ENCODE measurements around the gene SLC6A6.

DNA sequence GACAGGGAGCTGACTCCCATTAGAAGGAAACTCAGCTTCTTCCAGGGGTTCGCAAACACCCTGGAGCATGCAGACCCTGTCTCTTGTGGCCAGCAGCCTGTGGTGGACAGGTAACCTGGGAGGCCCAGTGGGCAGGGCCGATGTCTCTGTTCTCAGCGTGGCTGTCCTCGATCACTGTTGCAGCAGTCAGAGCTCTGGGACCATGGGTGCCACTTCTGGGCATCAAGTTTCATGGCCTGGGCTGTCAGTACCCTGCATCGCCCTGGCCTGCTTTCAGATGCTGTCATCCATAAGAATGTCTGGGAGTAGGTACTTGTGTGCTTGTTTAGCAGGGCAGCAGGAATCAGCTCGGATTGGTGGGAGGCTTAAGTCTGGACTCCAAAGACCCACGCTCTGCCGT is 54.4 kb downstream of the SLC6A6 start:
- no peak for TF ChIP-seq CTCF (IDR thresholded peaks at IDR 0.05)
- no peak for TF ChIP-seq POLR2A (IDR thresholded peaks at IDR 0.05)

Measured in esophagus squamous epithelium (tissue), 4 donors.